Measurements from ENCODE around the gene BLOC1S5.

The BLOC1S5 gene

DNA sequence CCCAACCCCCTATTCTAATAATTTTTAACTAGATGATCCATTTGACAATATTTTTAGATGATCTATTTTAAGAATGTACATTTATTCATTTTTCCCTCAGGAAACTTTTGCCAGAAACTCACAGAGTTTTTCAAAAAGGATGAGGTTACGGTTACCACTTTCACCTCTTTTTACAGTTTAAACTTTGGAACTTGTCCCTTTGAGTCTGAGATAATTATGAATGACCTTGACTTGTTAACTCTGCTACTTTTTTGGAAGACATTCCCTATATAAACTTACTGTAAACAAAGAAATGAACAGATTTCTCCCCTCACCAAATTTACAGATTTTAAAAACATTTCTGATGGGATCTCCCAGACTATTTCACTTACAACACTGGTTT, 18.4 kb upstream of the BLOC1S5 start:
- no peak for DNase-seq (ENCODE audit: low read depth in 2 of 2, low spot score in 1 of 2)

GRCh38 chr6:8080362-8081151, 16.4 kb upstream of the BLOC1S5 start:
- no peak for DNase-seq (ENCODE audit: low read depth in 2 of 2, low spot score in 1 of 2)

GRCh38 chr6:8079126-8079525, 14.9 kb upstream of the BLOC1S5 start:
- no peak for DNase-seq (ENCODE audit: low read depth in 2 of 2, low spot score in 1 of 2)

- no peak for DNase-seq (ENCODE audit: low read depth in 2 of 2, low spot score in 1 of 2)
Measured at GRCh38 chr6:8077991-8078390, 13.8 kb upstream of the BLOC1S5 start.

- no peak for DNase-seq (ENCODE audit: low read depth in 2 of 2, low spot score in 1 of 2)
Measured at GRCh38 chr6:8075704-8076103, 11.5 kb upstream of the BLOC1S5 start.

- DNase-seq (ENCODE audit: low read depth in 2 of 2, low spot score in 1 of 2) = no peak
Measured at GRCh38 chr6:8075185-8075584, 11.0 kb upstream of the BLOC1S5 start.

DNA sequence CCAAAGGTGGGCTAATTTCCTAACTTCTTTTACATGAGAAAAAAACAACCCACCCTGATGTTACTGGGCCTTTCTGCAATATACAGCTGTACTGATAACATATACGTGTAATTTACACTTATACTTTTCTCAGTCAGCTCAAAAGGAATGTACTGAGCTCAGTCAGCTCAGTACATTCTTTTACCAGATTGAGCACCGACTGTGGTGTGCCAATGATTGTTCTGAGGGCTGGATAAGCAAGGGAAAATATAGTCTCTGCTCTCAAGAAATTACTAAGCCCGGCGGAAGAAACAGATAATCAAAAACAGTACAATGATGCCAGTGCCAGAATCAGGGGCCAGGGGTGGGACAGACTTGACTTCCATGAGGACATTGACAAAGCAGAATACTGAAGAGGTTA, 10.0 kb upstream of the BLOC1S5 start:
- no peak for DNase-seq (ENCODE audit: low read depth in 2 of 2, low spot score in 1 of 2)

GRCh38 chr6:8073758-8074157, 9.6 kb upstream of the BLOC1S5 start:
- no peak for DNase-seq (ENCODE audit: low read depth in 2 of 2, low spot score in 1 of 2)

GRCh38 chr6:8070718-8071117, 6.5 kb upstream of the BLOC1S5 start:
- no peak for DNase-seq (ENCODE audit: low read depth in 2 of 2, low spot score in 1 of 2)

GRCh38 chr6:8069631-8070284, 5.6 kb upstream of the BLOC1S5 start:
- DNase-seq (ENCODE audit: low read depth in 2 of 2, low spot score in 1 of 2) = no peak

DNA sequence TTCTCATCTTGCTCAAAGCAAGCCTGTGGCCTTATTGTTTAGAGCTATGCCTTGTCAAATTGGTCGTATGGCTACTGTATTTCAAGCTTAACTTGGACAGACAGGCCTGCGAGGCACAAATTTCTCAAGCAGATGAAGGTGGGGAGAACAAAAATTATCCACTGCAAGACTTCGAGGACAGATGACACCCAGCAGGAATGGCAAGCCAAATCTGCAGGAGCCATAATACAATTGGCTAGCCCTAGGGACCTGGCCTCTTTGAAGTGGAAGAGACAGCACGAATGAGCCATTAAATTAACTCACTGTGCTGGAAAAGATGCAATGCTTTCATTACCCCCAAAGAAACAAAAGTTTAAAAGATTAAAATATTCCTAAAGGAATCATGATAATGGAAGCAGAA, 5.0 kb upstream of the BLOC1S5 start:
- DNase-seq (ENCODE audit: low read depth in 2 of 2, low spot score in 1 of 2) = no peak

DNA sequence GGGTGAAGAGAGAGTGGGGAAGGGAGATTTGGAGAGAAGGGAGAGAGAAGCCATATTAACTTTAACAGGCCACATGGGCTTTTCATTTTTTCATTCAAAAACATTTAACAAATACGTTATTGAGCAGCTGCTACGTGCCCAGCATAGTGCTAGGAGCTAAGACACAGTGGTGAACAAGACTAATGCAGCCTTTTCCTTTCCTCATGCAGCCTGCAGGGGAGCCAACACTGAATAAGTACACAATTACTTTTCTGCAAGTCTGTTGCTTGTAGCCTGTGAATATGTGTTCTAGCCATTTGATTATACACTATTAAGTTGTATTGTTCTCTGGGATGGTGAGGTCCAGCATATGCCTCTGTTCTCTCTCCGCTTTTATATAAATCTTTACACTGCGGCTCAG, 1.9 kb upstream of the BLOC1S5 start:
- DNase-seq (ENCODE audit: low read depth in 2 of 2, low spot score in 1 of 2) = no peak

DNA sequence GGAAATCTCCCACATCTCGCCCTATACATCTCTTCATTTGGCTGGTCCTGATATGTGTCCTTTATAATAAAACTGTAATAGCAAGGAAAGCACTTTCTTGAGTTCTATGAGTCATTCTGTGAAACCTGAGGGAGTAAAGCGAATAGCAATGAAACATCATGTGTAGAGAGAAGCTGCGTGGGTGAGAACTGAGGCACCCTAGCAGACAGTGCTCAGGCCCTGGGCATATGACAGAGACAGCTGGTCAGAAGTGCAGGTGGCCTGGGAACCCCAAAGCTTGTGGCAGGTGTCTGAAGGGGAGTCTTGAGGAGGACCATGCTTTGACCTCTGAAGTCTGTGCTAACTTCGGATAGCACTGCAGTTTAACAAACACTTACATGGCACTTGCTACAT, 1.3 kb upstream of the BLOC1S5 start:
- DNase-seq (ENCODE audit: low read depth in 2 of 2, low spot score in 1 of 2) = no peak

DNA sequence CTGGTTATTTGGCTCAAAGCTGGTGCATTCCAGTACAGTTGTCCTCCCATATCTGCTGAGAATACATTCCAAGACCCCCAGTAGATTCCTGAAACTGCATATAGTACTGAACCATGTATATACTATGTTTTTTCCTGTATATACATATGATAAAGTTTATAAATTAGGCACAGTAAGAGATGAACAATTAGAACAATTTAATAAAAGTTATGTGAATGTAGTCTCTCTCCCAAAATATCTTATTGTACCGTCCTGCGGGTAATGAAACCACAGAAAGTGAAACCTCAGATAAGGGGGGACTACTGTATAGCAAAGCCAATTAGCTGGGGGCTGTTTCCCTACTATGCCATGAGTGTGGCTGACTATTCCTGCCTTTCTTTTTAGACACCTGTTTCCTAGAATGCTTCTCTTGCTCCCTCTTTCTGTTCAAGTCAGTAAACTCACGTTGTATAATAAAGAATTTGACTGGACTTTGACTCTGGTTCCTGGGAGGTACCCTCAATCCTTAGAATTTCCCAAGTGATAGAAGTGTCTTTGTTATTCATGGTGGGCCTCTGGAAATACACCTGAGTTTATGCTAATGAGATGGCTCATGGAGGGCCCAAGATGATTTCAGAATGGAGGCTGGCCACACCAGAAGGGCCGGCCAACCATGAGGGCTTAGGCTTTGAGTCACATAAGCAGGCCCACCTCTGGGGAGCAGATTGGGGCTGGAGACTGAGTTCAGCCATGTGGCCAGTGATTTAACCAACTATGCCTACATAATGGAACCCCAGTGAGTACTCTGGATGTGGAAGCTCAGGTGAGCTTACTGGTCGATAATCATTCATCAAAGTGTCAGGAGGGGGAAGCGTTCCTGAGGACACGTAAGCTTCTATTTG, 689 bp upstream of the BLOC1S5 start:
- no peak for DNase-seq (ENCODE audit: low read depth in 2 of 2, low spot score in 1 of 2)

DNA sequence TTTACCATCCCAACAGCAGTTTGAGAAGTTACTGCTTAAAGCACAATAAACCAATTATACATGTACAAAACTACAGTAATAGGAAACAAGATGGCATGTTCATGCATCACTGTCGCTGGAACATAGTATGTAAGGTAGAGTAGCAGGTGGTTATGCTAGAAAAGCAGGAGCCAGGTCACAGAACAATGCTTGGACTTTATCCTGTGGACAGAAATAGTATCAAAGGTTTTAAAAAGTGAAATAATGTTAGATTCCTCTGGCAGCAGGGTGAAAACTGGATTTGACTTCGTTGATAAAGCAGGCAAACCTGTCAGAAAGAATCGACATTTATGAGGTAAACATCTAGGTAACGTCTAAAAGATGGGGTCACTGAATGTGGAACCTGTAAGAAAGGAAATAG, 2.5 kb downstream of the BLOC1S5 start:
- no peak for DNase-seq (ENCODE audit: low read depth in 2 of 2, low spot score in 1 of 2)

DNA sequence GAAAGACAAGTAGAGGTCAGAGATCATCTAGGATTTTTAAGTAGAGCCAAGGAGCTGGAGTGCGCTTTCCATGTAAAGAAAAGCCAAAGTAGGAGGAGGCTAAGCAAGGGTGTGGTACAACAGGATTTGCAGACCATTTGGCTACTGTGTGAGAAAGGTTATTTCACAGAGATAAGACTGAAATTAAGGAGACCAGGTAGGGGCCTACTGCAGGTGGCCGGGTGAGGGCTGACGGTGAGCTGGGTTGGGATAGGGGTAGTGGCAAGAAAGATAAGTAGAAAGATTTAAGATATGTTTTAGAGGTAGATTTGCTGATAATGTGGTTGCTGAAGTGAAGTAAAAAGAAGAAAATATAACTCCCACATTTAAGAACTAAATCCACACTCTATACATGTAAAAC, 3.8 kb downstream of the BLOC1S5 start:
- no peak for DNase-seq (ENCODE audit: low read depth in 2 of 2, low spot score in 1 of 2)

DNA sequence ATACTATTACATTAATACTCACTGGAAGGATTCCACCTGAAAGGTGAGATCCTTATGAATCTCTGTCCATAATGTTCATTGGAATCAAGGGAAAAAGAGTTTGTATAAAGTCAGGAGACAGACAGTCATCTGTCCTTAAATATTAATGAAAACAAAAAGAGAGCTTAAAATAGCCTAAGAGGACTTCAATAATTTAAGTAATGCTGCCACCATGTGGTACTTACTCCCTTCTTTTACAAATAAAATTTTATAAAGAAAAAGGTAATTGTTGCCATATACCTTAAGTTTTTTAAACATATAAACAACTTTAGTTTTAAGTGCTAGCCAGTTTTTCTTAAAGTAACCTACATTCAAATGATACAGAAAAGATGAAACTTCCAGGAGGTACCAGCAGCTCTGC, 5.1 kb downstream of the BLOC1S5 start:
- no peak for DNase-seq (ENCODE audit: low read depth in 2 of 2, low spot score in 1 of 2)

DNA sequence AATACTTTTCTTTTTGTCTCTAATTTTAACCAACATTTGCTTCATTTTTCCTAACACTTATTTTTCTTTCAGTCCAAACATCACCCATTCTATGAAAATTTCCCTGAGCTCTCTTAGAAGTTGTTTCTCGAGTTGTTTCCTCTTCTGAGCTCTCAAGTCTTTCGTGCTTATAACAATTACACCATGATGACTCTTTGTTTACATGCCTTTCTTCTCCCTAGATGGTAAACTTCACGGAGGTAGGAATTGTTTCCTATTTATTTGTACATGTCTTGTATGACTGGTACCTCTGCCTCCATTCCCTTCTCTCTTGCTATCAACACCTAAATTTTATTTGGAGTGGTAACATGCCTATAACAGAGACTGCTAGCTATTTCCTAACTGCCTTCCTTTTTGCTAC, 6.4 kb downstream of the BLOC1S5 start:
- DNase-seq (ENCODE audit: low read depth in 2 of 2, low spot score in 1 of 2) = no peak

GRCh38 chr6:8057263-8057662, 6.9 kb downstream of the BLOC1S5 start:
- no peak for DNase-seq (ENCODE audit: low read depth in 2 of 2, low spot score in 1 of 2)

GRCh38 chr6:8054276-8054675, 9.9 kb downstream of the BLOC1S5 start:
- no peak for DNase-seq (ENCODE audit: low read depth in 2 of 2, low spot score in 1 of 2)

DNA sequence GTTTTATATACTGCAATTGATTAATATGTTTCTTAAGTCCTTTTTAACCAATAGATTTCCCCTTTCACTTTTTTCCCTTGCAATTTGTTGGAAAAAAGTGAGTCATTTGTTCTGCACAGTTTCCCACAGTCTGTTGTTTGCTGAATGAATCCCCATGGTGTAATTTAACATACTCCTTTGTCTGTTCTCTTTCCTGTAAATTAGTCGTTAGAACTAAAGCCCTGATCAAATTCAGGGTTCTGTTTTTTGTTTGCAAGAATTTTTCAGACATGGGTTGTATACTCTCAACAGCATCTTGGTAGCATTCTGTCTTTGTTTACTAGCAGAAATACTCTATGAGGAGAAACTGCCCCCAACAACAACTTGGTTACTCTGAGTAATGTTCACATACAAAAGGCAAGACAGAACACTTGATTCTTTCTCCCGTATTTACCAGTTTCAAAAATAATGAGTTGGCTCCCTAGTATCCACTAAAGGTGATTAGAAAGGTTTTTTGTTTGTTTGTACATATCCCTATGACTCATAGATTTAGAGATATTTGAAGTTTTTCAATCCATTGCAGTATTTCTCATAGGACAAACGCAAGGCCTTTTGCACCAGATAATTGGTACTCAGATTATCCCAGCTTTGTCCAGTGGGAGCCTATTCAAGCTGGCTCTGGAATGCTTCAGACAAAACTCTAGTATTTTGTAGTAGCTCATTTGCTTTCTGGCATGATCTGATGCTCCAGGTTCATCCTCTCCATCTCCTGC, 16.5 kb downstream of the BLOC1S5 start:
- no peak for DNase-seq (ENCODE audit: low read depth in 2 of 2, low spot score in 1 of 2)
